ENCODE data around the gene PYGB. TPM values are rescaled to one million over a fixed set of nuclear protein-coding genes. Genes with fewer than 3 reads are reported as not detected.
A peak's percentile ranks its signal among the peaks of the same experiment; 100 is the strongest.
"Not testable (repeated sequence)": the region's sequence is repeated elsewhere in the genome, so short reads cannot be mapped to it uniquely, and the experiment has no call there.

PYGB gene
- total RNA-seq, 8 experiments from 2014 or later: 40.5 to 140 (median 65.8) TPM

DNA sequence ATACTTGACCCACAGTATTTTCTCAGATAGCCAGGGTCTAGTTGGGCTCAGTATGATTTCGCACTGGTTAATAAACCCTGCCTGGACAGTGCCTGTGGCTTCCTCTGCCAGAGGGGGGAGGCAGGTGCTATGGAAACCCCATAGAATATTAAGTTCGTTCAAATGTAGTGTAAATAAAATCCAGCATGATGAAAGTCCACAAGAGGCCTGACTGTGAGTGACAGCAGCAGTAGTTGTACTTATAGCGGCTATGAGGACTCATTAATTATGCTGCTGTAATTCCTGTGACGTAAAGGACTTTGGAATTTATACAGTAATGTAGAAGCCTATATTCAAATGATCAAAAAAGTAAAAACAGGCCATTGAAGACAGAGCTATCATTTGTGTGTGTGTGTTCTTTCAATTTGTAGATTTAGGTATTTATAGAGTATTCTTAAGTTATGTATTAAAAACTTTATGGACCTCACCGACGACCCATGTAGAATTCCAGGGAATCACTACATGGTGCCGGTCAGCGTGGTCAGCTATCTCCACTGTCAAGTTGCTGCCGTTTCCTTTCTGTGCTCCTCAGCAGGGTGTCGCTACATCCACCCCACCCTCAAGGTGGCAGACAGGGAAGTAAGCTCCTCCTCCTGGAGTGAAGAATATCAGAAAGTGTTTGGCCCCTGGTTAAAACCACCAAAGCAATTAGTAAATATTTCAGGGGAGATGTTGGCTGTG is 10.0 kb downstream of the PYGB start:
- H3K27ac ChIP-seq: no peak overlapping the region
- in situ Hi-C loops (cut with MboI; ENCODE audit: low pct_unique_long_range_greater_than_20kb in 2 of 9, low sequenced_read_pairs in 9 of 9, unreplicated experiment in 9 of 9): loop anchor here in 1 of 9 experiments (25.0 kb wide), 1 partner anchor 179 kb away; no protein-coding TSS in a partner anchor
- H3K4me1 ChIP-seq (replicated peaks in 1 of 2): no peaks in the 10 kb centered on the region
- WGBS, 10 experiments: 86 to 100% (median 95%) methylated on average over 3 to 10 of the region's 10 CpGs
- no peak for ATAC-seq (replicated peaks in 6 of 8)
- no peak overlapping the region for H3K4me3 ChIP-seq

DNA sequence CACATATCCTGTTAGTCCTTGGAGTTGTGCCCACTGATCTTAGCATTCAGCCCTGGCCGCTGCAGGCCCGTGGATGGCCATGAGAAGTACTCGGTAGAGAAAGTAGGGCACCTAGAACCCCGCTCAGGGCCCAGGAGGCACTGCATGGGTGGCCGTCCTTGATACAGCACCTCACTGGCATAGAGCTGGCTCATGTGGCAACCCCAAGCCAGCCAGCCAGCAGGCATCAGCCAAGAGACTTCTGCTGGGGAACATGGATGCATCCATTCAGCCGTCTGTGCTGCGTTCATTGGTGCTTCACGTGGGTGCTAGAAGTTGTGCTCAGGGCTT is 10.6 kb downstream of the PYGB start:
- Histone ChIP-seq H3K4me3 (no peak overlapping the region), H3K4me1 (replicated peaks in 1 of 2) (no peaks in the 10 kb centered on the region), H3K27ac (no peak overlapping the region)
- 65 to 100% methylated on average over 2 to 3 of the region's 8 CpGs; no CpG with 5 or more reads in 8 of the 10 experiments for WGBS, 10 experiments
- ATAC-seq (replicated peaks in 6 of 8): no peak
- in situ Hi-C loops (cut with MboI; ENCODE audit: low pct_unique_long_range_greater_than_20kb in 2 of 9, low sequenced_read_pairs in 9 of 9, unreplicated experiment in 9 of 9): loop anchor here in 1 of 9 experiments (25.0 kb wide), 1 partner anchor 179 kb away; no protein-coding TSS in a partner anchor

DNA sequence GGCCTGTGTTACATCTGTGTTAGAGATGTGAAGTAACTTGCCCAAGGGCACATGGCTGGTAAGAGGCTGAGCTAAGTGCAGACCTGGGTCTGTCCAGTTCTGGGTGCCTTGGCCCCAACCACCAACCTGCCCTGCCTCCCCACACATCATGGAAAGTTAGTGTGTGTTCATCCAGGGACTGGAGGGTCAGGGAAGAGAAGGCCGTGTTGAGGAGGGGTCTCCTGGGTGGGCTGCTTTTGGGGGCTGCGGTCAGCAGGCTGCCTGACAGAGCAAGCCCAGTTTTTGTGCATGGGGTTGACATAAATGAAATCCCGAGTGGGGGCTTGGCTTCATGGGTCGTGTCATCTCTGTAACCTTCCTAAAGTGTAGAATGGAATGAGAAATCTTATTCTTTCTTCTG is 10.9 kb downstream of the PYGB start:
- no peak for ATAC-seq (replicated peaks in 6 of 8)
- 50 to 100% (median 100%) methylated on average over 1 to 2 of the region's 4 CpGs; no CpG with 5 or more reads in 6 of the 10 experiments for WGBS, 10 experiments
- in situ Hi-C loops (cut with MboI; ENCODE audit: low pct_unique_long_range_greater_than_20kb in 2 of 9, low sequenced_read_pairs in 9 of 9, unreplicated experiment in 9 of 9): loop anchor here in 1 of 9 experiments (25.0 kb wide), 1 partner anchor 178 kb away; no protein-coding TSS in a partner anchor
- no peak overlapping the region for H3K27ac ChIP-seq
- no peaks in the 10 kb centered on the region for H3K4me1 ChIP-seq (replicated peaks in 1 of 2)
- H3K4me3 ChIP-seq: no peak overlapping the region

GRCh38 chr20:25259358-25259757 is 11.5 kb downstream of the PYGB start:
- in situ Hi-C loops (cut with MboI; ENCODE audit: low pct_unique_long_range_greater_than_20kb in 2 of 9, low sequenced_read_pairs in 9 of 9, unreplicated experiment in 9 of 9): loop anchor here in 1 of 9 experiments (25.0 kb wide), 1 partner anchor 178 kb away; no protein-coding TSS in a partner anchor
- H3K27ac ChIP-seq: no peak overlapping the region
- no peaks in the 10 kb centered on the region for H3K4me1 ChIP-seq (replicated peaks in 1 of 2)
- no peak for ATAC-seq (replicated peaks in 6 of 8)
- 82 to 100% (median 93%) methylated on average over 1 to 9 of the region's 12 CpGs; no CpG with 5 or more reads in 2 of the 10 experiments for WGBS, 10 experiments
- no peak overlapping the region for H3K4me3 ChIP-seq

GRCh38 chr20:25259788-25260254 is 11.9 kb downstream of the PYGB start:
- WGBS, 10 experiments: 71 to 100% (median 94%) methylated on average over 1 to 8 of the region's 9 CpGs
- no peak overlapping the region for H3K4me3 ChIP-seq
- no peaks in the 10 kb centered on the region for H3K4me1 ChIP-seq (replicated peaks in 1 of 2)
- no peak for ATAC-seq (replicated peaks in 6 of 8)
- H3K27ac ChIP-seq: no peak overlapping the region
- in situ Hi-C loops (cut with MboI; ENCODE audit: low pct_unique_long_range_greater_than_20kb in 2 of 9, low sequenced_read_pairs in 9 of 9, unreplicated experiment in 9 of 9): loop anchor here in 1 of 9 experiments (25.0 kb wide), 1 partner anchor 177 kb away; no protein-coding TSS in a partner anchor

DNA sequence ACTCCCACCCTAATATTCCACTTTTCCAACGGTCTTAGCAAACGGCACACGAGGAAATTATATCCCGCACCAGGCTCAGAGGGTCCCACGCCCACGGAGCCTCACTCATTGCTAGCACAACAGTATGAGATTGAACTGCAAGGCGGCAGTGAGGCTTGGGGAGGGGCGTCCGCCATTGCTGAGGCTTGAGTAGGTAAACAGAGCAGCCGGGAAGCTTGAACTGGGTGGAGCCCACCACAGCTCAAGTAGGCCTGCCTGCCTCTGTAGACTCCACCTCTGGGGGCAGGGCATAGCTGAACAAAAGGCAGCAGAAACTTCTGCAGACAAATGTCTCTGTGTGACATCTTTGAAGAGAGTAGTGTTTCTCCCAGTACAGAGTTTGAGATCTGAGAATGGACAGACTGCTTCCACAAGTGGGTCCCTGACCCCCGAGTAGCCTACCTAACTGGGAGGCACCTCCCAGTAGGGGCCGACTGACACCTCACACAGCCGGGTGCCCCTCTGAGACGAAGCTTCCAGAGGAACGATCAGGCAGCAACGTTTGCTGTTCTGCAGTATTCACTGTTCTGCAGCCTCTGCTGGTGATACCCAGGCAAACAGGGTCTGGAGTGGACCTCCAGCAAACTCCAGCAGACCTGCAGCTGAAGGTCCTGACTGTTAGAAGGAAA is 13.0 kb downstream of the PYGB start:
- not testable (repeated sequence) for H3K4me1 ChIP-seq (replicated peaks in 1 of 2); ATAC-seq (replicated peaks in 6 of 8); H3K27ac ChIP-seq; H3K4me3 ChIP-seq
- in situ Hi-C loops (cut with MboI; ENCODE audit: low pct_unique_long_range_greater_than_20kb in 2 of 9, low sequenced_read_pairs in 9 of 9, unreplicated experiment in 9 of 9): loop anchor here in 1 of 9 experiments (25.0 kb wide), 1 partner anchor 176 kb away; no protein-coding TSS in a partner anchor
- 80 to 100% (median 96%) methylated on average over 1 to 6 of the region's 16 CpGs; no CpG with 5 or more reads in 4 of the 10 experiments for WGBS, 10 experiments

- Histone ChIP-seq H3K27ac (no peak overlapping the region), H3K4me1 (replicated peaks in 1 of 2) (no peaks in the 10 kb centered on the region), H3K4me3 (no peak overlapping the region)
- WGBS, 10 experiments: 39 to 100% (median 86%) methylated on average over 1 to 7 of the region's 11 CpGs; no CpG with 5 or more reads in 2 of the 10 experiments
- in situ Hi-C loops (cut with MboI; ENCODE audit: low pct_unique_long_range_greater_than_20kb in 2 of 9, low sequenced_read_pairs in 9 of 9, unreplicated experiment in 9 of 9): loop anchor here in 1 of 9 experiments (25.0 kb wide), 1 partner anchor 168 kb away; no protein-coding TSS in a partner anchor
- no peak for ATAC-seq (replicated peaks in 6 of 8)
Observed at GRCh38 chr20:25269057-25269832, 21.4 kb downstream of the PYGB start.

- no peak for ATAC-seq (replicated peaks in 6 of 8)
- no peak overlapping the region for H3K27ac ChIP-seq
- no peak overlapping the region for H3K4me3 ChIP-seq
- H3K4me1 ChIP-seq (replicated peaks in 1 of 2): no peaks in the 10 kb centered on the region
- in situ Hi-C loops (cut with MboI; ENCODE audit: low pct_unique_long_range_greater_than_20kb in 2 of 9, low sequenced_read_pairs in 9 of 9, unreplicated experiment in 9 of 9): loop anchor here in 1 of 9 experiments (25.0 kb wide), 1 partner anchor 167 kb away; no protein-coding TSS in a partner anchor
- WGBS, 10 experiments: 75 to 100% (median 95%) methylated on average over 1 to 4 of the region's 6 CpGs; no CpG with 5 or more reads in 2 of the 10 experiments
Observed at GRCh38 chr20:25269833-25270170, 21.9 kb downstream of the PYGB start.

GRCh38 chr20:25270829-25271251 is 23.0 kb downstream of the PYGB start:
- in situ Hi-C loops (cut with MboI; ENCODE audit: low pct_unique_long_range_greater_than_20kb in 2 of 9, low sequenced_read_pairs in 9 of 9, unreplicated experiment in 9 of 9): loop anchor here in 1 of 9 experiments (25.0 kb wide), 1 partner anchor 166 kb away; no protein-coding TSS in a partner anchor
- peak in 1 of 8 experiments; percentile 41 for ATAC-seq (replicated peaks in 6 of 8)
- Histone ChIP-seq H3K4me1 (replicated peaks in 1 of 2) (no peaks in the 10 kb centered on the region), H3K27ac (no peak overlapping the region), H3K4me3 (no peak overlapping the region)
- 71 to 100% (median 93%) methylated on average over 1 to 11 of the region's 12 CpGs; no CpG with 5 or more reads in 3 of the 10 experiments for WGBS, 10 experiments

GRCh38 chr20:25271486-25272222 is 23.8 kb downstream of the PYGB start:
- no peaks in the 10 kb centered on the region for H3K4me1 ChIP-seq (replicated peaks in 1 of 2)
- H3K27ac ChIP-seq: no peak overlapping the region
- ATAC-seq (replicated peaks in 6 of 8): peak in 2 of 8 experiments; percentile 26 to 38
- 25 to 100% (median 88%) methylated on average over 1 to 8 of the region's 13 CpGs; no CpG with 5 or more reads in 1 of the 10 experiments for WGBS, 10 experiments
- H3K4me3 ChIP-seq: no peak overlapping the region
- in situ Hi-C loops (cut with MboI; ENCODE audit: low pct_unique_long_range_greater_than_20kb in 2 of 9, low sequenced_read_pairs in 9 of 9, unreplicated experiment in 9 of 9): loop anchor here in 1 of 9 experiments (25.0 kb wide), 1 partner anchor 166 kb away; no protein-coding TSS in a partner anchor

DNA sequence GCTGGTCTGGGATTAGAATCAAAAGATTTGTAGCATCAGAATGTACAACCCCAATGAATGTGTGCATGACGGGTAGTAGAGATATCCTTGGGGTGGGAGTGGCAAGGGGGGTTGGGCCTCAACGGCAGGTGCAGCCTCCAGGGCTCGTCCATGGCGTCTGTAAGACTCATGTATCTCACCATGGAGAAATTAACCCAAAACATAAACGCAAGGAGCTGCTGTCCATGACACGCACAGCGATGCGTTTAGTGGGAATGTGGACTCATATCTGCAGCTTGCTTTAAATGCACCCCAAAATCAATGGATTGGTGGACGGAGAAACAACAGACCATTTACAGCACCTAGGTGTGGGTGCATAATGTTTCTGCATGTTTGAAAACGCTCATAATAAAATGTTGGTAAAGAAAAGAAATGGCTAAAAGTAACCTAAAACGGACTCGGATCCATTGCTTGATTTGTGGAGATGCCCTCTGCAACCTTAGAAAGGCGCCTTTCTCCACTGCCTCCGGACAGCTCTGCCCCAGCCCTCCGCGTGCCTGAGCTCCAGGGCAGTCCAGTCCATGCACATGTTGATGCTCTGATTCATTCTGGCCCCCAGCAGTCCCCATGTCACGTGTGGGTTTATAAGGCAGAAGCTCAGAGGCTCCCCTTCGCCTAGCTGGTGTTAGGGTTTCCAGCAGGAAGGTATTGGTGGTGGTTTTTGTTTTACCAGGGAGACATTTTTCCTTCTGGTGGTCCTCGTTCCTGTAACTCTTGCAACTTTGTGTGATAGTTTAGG is 24.5 kb downstream of the PYGB start:
- 70 to 91% (median 85%) methylated on average over 2 to 19 of the region's 19 CpGs; no CpG with 5 or more reads in 4 of the 10 experiments for WGBS, 10 experiments
- in situ Hi-C loops (cut with MboI; ENCODE audit: low pct_unique_long_range_greater_than_20kb in 2 of 9, low sequenced_read_pairs in 9 of 9, unreplicated experiment in 9 of 9): loop anchor here in 1 of 9 experiments (25.0 kb wide), 1 partner anchor 165 kb away; no protein-coding TSS in a partner anchor
- ATAC-seq (replicated peaks in 6 of 8): peak in 1 of 8 experiments; percentile 72
- no peaks in the 10 kb centered on the region for H3K4me1 ChIP-seq (replicated peaks in 1 of 2)
- no peak overlapping the region for H3K27ac ChIP-seq
- no peak overlapping the region for H3K4me3 ChIP-seq
